Activated naive CD4-positive, alpha-beta T cell treated with anti-CD3 and anti-CD28 coated beads, Interleukin-2, amount 50 U/mL, for 24 hours (primary cell): ENCODE measurements around the gene UGT1A3.

ENCODE experiments used
- H3K27ac Mint-ChIP-seq: one replicate; pipeline ENCODE4 v1.8.0; 2021; ENCODE audit warnings: mild to moderate bottlenecking, mixed read lengths
- H3K27me3 Mint-ChIP-seq: one replicate; pipeline ENCODE4 v1.8.0; 2021; ENCODE audit warnings: mixed read lengths
- H3K36me3 Mint-ChIP-seq: one replicate; pipeline ENCODE4 v1.8.0; 2021; ENCODE audit warnings: mixed read lengths
- H3K4me1 Mint-ChIP-seq: one replicate; pipeline ENCODE4 v1.8.0; 2021; ENCODE audit warnings: mixed read lengths
- H3K4me3 Mint-ChIP-seq: one replicate; pipeline ENCODE4 v1.8.0; 2021; ENCODE audit warnings: mild to moderate bottlenecking, mixed read lengths
- H3K9me3 Mint-ChIP-seq: one replicate; pipeline ENCODE4 v1.8.0; 2021; ENCODE audit warnings: mixed read lengths

Gene UGT1A3

DNA sequence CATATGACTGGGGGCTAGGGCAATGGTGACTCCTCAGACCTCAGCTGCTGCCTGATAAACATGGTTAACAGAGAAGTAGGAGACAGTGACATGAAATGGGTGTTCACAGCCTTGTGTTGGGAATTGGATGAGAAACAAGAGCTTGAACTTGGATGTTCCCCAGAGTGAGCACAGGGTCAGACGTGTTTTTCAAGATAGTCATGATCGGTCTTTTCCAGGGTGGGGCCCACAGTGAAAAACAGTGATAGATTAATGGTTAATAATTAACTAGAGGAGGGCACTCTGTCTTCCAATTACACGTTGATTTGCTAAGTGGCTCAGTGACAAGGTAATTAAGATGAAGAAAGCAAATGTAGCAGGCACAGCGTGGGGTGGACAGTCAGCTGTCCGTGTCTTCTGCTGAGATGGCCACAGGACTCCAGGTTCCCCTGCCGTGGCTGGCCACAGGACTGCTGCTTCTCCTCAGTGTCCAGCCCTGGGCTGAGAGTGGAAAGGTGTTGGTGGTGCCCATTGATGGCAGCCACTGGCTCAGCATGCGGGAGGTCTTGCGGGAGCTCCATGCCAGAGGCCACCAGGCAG, at the start of gene UGT1A3:
UGT1A3 (plus strand) TSS at position 320 of the 579 bp plus-strand sequence; CDS start at position 405, 85 bp downstream.
- H3K27ac Mint-ChIP-seq = no peak within 1 kb of the TSS
- H3K36me3 Mint-ChIP-seq = no peaks in the 10 kb centered on the region
- no peaks in the 10 kb centered on the region for H3K9me3 Mint-ChIP-seq
- H3K4me3 Mint-ChIP-seq = no peak within 1 kb of the TSS
- no peaks in the 10 kb centered on the region for H3K4me1 Mint-ChIP-seq
- peaks cover 7% of the 10 kb centered on the region for H3K27me3 Mint-ChIP-seq

- Mint-ChIP-seq H3K4me3 (no peak overlapping the region), H3K27me3 (peaks cover 14% of the 10 kb centered on the region), H3K36me3 (no peaks in the 10 kb centered on the region), H3K9me3 (no peaks in the 10 kb centered on the region), H3K27ac (no peak overlapping the region), H3K4me1 (no peaks in the 10 kb centered on the region)
Observed at GRCh38 chr2:233679196-233679595, 49.6 kb upstream of the UGT1A3 start.

DNA sequence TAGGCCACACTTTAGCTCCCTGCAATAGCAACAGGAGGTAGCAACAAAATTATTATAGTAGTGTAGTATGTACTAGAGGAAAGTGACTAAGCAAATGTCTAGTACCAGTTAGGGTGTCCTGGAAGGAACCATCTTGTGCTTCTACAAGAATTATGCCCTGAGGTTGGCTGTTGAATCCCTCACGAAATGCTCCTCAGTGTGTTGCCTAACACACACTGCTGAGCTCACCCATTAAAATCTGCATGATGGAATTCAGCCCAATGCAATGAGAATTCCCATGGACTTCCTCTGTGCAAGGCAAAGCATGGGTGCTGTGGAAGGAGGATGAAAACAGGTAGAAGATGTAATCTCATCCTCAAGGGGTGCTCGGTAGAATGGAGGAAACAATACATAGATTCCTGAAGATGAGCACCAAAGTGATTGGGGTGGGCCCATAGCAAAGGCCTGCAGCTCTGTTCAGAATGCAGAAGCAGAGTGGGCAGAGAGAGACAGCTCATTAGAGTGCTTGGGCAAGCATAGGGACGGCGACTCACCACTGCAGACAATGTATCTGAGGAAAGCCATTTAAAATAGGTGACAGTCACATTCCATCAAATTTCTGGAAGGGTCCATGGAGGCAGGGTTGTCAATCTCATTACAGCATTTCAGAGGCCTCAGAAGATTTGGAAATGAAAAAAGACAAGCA, 48.3 kb upstream of the UGT1A3 start:
- H3K4me1 Mint-ChIP-seq = no peaks in the 10 kb centered on the region
- H3K9me3 Mint-ChIP-seq = no peaks in the 10 kb centered on the region
- H3K36me3 Mint-ChIP-seq = no peaks in the 10 kb centered on the region
- no peak overlapping the region for H3K4me3 Mint-ChIP-seq
- peaks cover 13% of the 10 kb centered on the region for H3K27me3 Mint-ChIP-seq
- H3K27ac Mint-ChIP-seq = no peak overlapping the region

DNA sequence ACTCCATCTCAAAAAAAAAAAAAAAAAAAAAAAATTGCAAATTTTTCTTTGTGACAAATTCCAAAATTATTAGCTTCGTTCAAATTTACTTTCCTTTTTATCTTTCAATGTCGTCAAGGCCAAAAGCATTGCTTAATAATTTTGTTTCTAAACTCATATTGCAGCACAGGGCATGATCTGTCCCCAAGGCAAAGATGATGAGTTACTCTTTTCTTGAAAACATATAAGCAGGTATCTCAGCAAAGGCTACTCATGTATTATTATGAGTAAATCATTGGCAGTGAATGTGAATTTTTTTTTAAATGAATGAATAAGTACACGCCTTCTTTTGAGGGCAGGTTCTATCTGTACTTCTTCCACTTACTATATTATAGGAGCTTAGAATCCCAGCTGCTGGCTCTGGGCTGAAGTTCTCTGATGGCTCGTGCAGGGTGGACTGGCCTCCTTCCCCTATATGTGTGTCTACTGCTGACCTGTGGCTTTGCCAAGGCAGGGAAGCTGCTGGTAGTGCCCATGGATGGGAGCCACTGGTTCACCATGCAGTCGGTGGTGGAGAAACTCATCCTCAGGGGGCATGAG, 47.2 kb upstream of the UGT1A3 start, which contains the start of gene UGT1A7:
UGT1A7 (plus strand) TSS at position 381 of the 579 bp plus-strand sequence; CDS start at position 418, 37 bp downstream.
- Mint-ChIP-seq H3K4me1 (no peaks in the 10 kb centered on the region), H3K4me3 (no peak within 1 kb of the TSS), H3K27me3 (peaks cover 10% of the 10 kb centered on the region), H3K36me3 (no peaks in the 10 kb centered on the region), H3K27ac (no peak within 1 kb of the TSS), H3K9me3 (no peaks in the 10 kb centered on the region)

- H3K4me3 Mint-ChIP-seq = no peak overlapping the region
- no peaks in the 10 kb centered on the region for H3K36me3 Mint-ChIP-seq
- H3K27ac Mint-ChIP-seq = no peak overlapping the region
- no peaks in the 10 kb centered on the region for H3K4me1 Mint-ChIP-seq
- no peaks in the 10 kb centered on the region for H3K9me3 Mint-ChIP-seq
- peaks cover 6% of the 10 kb centered on the region for H3K27me3 Mint-ChIP-seq
Observed at GRCh38 chr2:233684640-233685039, 44.2 kb upstream of the UGT1A3 start.

- H3K4me1 Mint-ChIP-seq = no peaks in the 10 kb centered on the region
- H3K36me3 Mint-ChIP-seq = no peaks in the 10 kb centered on the region
- H3K27ac Mint-ChIP-seq = no peak overlapping the region
- no peaks in the 10 kb centered on the region for H3K9me3 Mint-ChIP-seq
- peaks cover 2% of the 10 kb centered on the region for H3K27me3 Mint-ChIP-seq
- H3K4me3 Mint-ChIP-seq = no peak overlapping the region
Observed at GRCh38 chr2:233686928-233687327, 41.9 kb upstream of the UGT1A3 start.

DNA sequence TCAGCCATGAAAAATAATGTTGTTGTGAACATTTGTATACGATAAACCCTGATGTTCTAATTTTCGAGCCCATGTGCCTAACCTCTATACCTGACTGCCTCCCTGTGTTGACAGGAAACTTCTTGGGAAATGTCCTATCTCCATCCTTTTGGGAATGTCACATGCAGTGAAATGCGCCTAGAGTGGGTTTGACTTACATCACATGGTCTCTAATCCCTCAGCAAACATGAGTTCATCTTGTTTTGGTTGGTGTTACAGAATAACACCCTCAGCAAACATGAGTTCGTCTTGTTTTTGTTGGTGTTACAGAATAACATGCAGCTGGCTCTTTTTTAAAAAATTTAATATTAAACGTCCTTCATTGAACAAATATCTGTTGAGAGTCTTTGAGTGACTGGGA, 40.5 kb upstream of the UGT1A3 start:
- Mint-ChIP-seq H3K4me3 (no peak overlapping the region), H3K36me3 (no peaks in the 10 kb centered on the region), H3K9me3 (no peaks in the 10 kb centered on the region), H3K27ac (no peak overlapping the region), H3K27me3 (peaks cover 2% of the 10 kb centered on the region), H3K4me1 (no peaks in the 10 kb centered on the region)

DNA sequence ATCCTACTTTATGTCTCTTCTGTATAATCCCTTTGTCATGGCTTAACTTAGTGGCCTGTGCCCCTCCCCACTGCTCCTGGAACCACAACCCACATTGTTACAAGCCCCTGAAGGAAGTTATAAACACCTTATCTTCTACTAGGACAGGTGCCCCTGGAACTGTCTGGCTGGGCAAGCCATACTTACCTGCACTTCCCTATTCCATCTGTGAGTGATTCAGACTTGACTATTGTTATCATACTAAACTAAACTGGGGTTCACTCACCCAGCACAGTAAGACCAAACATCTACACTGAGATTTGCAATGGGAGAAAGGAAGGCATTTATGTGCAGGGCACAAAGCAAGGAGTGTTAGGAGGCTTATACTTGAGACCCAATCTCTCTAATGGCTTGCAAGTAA, 39.8 kb upstream of the UGT1A3 start:
- peaks cover 6% of the 10 kb centered on the region for H3K27me3 Mint-ChIP-seq
- no peaks in the 10 kb centered on the region for H3K9me3 Mint-ChIP-seq
- H3K4me1 Mint-ChIP-seq = no peaks in the 10 kb centered on the region
- no peak overlapping the region for H3K4me3 Mint-ChIP-seq
- H3K36me3 Mint-ChIP-seq = no peaks in the 10 kb centered on the region
- H3K27ac Mint-ChIP-seq = no peak overlapping the region

DNA sequence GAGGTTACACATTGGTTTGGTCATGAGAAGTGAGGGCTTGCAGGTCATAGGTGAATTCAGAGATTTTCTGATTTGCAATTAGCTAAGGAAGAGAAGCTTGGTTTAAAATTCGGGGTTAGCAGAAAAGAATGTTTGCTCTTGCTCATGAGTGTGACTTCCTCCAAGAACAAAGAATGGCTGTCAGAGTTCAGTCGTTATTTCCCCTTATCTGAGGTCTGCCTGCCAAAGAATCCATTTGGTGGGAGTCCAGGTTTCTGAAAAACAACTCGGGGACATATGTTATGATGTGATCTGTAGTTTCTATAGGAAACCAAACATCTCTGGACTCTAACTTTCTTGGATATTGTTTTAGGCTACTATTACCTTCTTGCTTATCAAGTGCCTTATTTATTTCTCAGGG, 39.3 kb upstream of the UGT1A3 start:
- no peaks in the 10 kb centered on the region for H3K9me3 Mint-ChIP-seq
- no peak overlapping the region for H3K4me3 Mint-ChIP-seq
- no peaks in the 10 kb centered on the region for H3K4me1 Mint-ChIP-seq
- peaks cover 6% of the 10 kb centered on the region for H3K27me3 Mint-ChIP-seq
- no peak overlapping the region for H3K27ac Mint-ChIP-seq
- H3K36me3 Mint-ChIP-seq = no peaks in the 10 kb centered on the region

DNA sequence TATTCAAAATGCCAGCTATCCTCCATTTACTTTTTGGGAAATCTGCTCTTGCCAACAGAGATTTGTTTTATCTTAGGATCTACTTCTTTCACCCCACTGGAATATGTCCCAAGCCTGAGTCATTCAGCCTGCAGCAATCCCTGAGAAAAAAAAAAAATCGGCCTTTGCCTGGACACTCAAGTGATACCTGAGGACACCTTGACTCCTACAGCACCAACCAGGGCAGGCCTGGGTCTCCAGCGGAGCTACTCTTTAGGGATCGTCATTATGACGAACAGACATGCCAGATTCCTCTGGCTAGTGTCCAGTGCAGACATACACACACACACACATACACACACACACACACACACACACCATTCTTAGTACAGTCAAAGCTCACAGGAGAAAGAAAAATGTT, 38.4 kb upstream of the UGT1A3 start:
- Mint-ChIP-seq H3K27me3 (peaks cover 6% of the 10 kb centered on the region), H3K36me3 (no peaks in the 10 kb centered on the region), H3K27ac (no peak overlapping the region), H3K9me3 (no peaks in the 10 kb centered on the region), H3K4me3 (no peak overlapping the region), H3K4me1 (no peaks in the 10 kb centered on the region)

DNA sequence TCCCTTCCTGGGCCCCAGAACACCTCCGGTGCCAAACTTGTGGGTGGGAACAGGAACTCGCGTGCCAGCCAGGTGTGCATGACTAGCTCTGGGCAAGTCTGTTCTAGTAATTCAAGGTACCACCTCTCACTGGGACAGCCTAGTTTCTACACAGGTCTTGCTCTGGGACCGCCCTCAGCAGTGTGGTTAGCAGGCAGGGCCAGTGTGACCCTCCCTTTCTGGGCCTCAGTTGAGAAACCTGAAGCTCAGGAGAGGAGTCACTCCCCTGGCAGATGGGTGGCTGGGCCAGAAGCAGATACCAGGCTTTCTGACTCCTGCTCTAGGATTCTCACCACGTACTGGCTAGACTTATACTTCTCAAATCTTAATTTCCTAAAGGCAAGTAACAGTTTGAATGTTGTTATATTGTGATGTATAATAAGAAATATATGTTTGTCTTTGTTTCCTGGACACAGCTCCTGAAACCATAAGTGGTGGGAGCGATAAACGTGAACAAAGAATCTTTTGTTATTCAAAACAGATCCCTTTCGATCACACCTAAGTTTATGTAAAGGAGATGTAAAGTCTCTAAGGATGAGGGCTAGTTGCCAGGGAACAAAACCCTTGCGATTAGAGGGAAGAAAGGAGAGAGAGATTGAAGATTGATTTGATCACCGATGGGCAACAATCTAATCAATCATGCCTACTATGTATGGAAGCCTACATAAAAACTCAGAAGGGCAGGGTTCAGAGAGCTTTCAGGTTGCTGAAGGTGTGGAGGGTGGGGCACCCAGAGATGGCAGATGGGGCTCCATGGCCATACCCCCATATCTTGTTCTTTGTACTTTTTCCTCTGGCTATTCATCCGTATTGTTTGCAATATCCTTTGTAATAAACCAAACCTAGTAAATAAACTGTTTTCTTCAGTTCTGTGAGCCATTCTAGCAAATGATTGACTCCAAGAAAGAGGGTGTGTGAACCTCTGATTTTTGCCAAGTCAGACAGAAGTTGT, 37.1 kb upstream of the UGT1A3 start:
- Mint-ChIP-seq H3K4me1 (no peaks in the 10 kb centered on the region), H3K27ac (no peak overlapping the region), H3K9me3 (no peaks in the 10 kb centered on the region), H3K4me3 (no peak overlapping the region), H3K27me3 (peaks cover 4% of the 10 kb centered on the region), H3K36me3 (no peaks in the 10 kb centered on the region)

GRCh38 chr2:233692648-233693047, 36.2 kb upstream of the UGT1A3 start, which contains the start of gene UGT1A6:
TSS of gene UGT1A6 (plus strand) at chr2:233692890. CDS start at chr2:233693005, 115 bp downstream.
- no peak within 1 kb of the TSS for H3K27ac Mint-ChIP-seq
- H3K9me3 Mint-ChIP-seq = no peaks in the 10 kb centered on the region
- no peaks in the 10 kb centered on the region for H3K36me3 Mint-ChIP-seq
- peaks cover 5% of the 10 kb centered on the region for H3K27me3 Mint-ChIP-seq
- H3K4me3 Mint-ChIP-seq = no peak within 1 kb of the TSS
- no peaks in the 10 kb centered on the region for H3K4me1 Mint-ChIP-seq

DNA sequence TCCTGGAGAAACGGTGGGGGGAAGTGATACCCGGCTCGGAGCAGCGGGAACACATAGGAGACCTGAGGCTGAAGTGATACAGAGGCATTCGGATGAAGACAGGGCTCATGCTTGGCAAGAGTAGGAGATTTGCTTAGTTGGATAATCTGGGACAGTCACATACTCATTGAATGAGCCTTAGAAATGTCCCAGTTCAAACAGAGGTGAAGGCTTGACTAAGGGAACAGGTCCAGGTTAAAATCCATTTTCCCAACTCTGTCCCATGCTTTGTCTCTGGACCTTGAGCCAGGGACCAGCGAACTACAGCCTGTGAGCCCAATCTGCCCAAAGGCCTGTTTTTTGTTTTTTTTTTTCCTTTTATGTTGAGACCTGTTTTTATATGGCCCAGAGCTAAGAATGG, 34.9 kb upstream of the UGT1A3 start:
- no peak overlapping the region for H3K27ac Mint-ChIP-seq
- no peak overlapping the region for H3K4me3 Mint-ChIP-seq
- peaks cover 5% of the 10 kb centered on the region for H3K27me3 Mint-ChIP-seq
- H3K9me3 Mint-ChIP-seq = no peaks in the 10 kb centered on the region
- H3K36me3 Mint-ChIP-seq = no peaks in the 10 kb centered on the region
- H3K4me1 Mint-ChIP-seq = no peaks in the 10 kb centered on the region

- Mint-ChIP-seq H3K27me3 (peaks cover 4% of the 10 kb centered on the region), H3K27ac (no peak overlapping the region), H3K4me1 (no peaks in the 10 kb centered on the region), H3K4me3 (no peak overlapping the region), H3K36me3 (no peaks in the 10 kb centered on the region), H3K9me3 (no peaks in the 10 kb centered on the region)
Observed at GRCh38 chr2:233698740-233699139, 30.1 kb upstream of the UGT1A3 start.

DNA sequence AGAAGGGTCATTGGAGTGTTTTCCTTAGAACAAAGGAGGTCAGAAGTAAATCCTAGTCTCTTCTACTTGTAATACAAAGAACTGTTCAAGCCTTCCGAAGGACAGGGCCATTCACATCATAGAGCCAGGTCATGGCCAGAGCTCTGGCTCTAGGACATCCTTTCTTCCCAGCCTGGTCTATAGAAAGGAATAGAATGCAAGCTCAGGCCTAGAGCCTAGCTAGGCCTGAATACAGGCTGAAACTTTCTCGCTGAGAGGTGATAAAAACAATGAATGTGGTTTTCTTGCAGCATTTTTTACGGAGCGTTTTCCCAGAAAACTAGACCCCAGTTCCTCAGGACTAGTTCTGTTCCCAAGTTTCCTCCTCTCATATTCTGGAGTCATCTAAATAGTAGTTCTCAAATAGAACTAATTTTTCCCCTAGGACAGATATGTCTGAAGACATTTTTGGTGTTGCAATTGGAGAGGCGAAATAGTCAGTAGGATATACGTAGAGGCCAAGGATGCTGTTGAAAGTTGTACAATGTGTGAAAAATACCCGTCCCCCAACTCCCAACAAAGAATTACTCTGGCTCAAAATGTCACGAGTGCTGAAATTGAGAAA, 29.3 kb upstream of the UGT1A3 start:
- Mint-ChIP-seq H3K27ac (no peak overlapping the region), H3K4me1 (no peaks in the 10 kb centered on the region), H3K9me3 (no peaks in the 10 kb centered on the region), H3K36me3 (no peaks in the 10 kb centered on the region), H3K4me3 (no peak overlapping the region), H3K27me3 (peaks cover 4% of the 10 kb centered on the region)
